GM18517 (cell line): ENCODE measurements around the gene PLA2G6.
"Not testable (repeated sequence)": the region's sequence is repeated elsewhere in the genome, so short reads cannot be mapped to it uniquely, and the experiment has no call there.

ENCODE experiments used
- ATAC-seq: cut with Tn5 transposase; IDR thresholded peaks from one replicate; pipeline ENCODE4 v1.9.1; 2021; ENCODE audit warnings: mild to moderate bottlenecking, moderate library complexity; ENCODE audit not compliant: unreplicated experiment

The PLA2G6 gene

GRCh38 chr22:38135133-38135706 lies 46.4 kb downstream of the PLA2G6 start:
- ATAC-seq = no peak

GRCh38 chr22:38133331-38133730 lies 48.3 kb downstream of the PLA2G6 start:
- ATAC-seq = no peak

GRCh38 chr22:38132794-38133193 lies 48.8 kb downstream of the PLA2G6 start:
- no peak for ATAC-seq

GRCh38 chr22:38132136-38132535 lies 49.5 kb downstream of the PLA2G6 start:
- no peak for ATAC-seq

- no peak for ATAC-seq
Measured at GRCh38 chr22:38131399-38131798, 50.2 kb downstream of the PLA2G6 start.

GRCh38 chr22:38129856-38130255 lies 51.8 kb downstream of the PLA2G6 start:
- ATAC-seq = no peak

GRCh38 chr22:38129021-38129420 lies 52.6 kb downstream of the PLA2G6 start:
- ATAC-seq = no peak

GRCh38 chr22:38127869-38128268 lies 53.8 kb downstream of the PLA2G6 start:
- ATAC-seq = no peak

- no peak for ATAC-seq
Measured at GRCh38 chr22:38126928-38127668, 54.5 kb downstream of the PLA2G6 start.

GRCh38 chr22:38125751-38126201 lies 55.9 kb downstream of the PLA2G6 start:
- ATAC-seq = no peak

GRCh38 chr22:38125038-38125610 lies 56.5 kb downstream of the PLA2G6 start:
- no peak for ATAC-seq

- ATAC-seq = no peak
Measured at GRCh38 chr22:38124236-38124974, 57.2 kb downstream of the PLA2G6 start.

- ATAC-seq = no peak
Measured at GRCh38 chr22:38122616-38123015, 59.0 kb downstream of the PLA2G6 start.

GRCh38 chr22:38120359-38121110 lies 61.1 kb downstream of the PLA2G6 start:
- no peak for ATAC-seq

GRCh38 chr22:38118747-38119146 lies 62.9 kb downstream of the PLA2G6 start:
- ATAC-seq = not testable (repeated sequence)

- no peak for ATAC-seq
Measured at GRCh38 chr22:38118182-38118581, 63.4 kb downstream of the PLA2G6 start.

- ATAC-seq = not testable (repeated sequence)
Measured at GRCh38 chr22:38117556-38117955, 64.1 kb downstream of the PLA2G6 start.

- ATAC-seq = no peak
Measured at GRCh38 chr22:38115423-38116205, 66.0 kb downstream of the PLA2G6 start.

GRCh38 chr22:38114484-38115398 lies 66.9 kb downstream of the PLA2G6 start:
- ATAC-seq = no peak
